Uterus (tissue), 2 donors: Measurements from ENCODE around the gene PSMB7.

Experiments
- POLR2A ChIP-seq, 2 donors: fragments of 450-650 bp; IDR thresholded peaks; one replicate each; pipeline ENCODE4 v1.6.1; 2016; ENCODE audit warnings: antibody characterized with exemption in 2 of 2, mild to moderate bottlenecking in 1 of 2, moderate library complexity in 1 of 2
- TF ChIP-seq, protein P1 (sequence below), 4 experiments: fragments of 200-600 bp in 2 of 4; fragments of 450-650 bp in 2 of 4; sonication (generic) in 2 of 4; IDR thresholded peaks; one replicate each; pipeline ENCODE4 v1.5.1; 2016 to 2019; ENCODE audit warnings: antibody characterized with exemption in 4 of 4, mild to moderate bottlenecking in 2 of 4, moderate library complexity in 1 of 4

DNA sequence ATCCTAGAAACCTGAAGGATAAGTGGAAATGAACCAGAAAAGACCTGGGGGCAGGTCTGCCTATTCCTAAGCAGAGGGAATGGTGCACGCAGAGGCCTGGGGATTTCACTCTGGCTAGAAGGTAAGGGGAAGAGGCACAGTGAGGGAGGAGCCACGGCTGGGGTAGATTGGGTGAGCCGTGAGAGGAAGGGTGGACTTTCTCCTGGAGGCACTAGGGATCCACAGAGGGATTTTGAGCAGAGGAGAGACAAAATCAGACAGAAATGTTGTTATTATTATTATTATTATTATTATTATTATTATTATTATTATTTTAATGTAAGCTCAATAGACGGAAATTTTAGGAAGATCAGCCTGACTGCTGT is 32.0 kb upstream of the PSMB7 start:
- TF ChIP-seq, protein P1, sequence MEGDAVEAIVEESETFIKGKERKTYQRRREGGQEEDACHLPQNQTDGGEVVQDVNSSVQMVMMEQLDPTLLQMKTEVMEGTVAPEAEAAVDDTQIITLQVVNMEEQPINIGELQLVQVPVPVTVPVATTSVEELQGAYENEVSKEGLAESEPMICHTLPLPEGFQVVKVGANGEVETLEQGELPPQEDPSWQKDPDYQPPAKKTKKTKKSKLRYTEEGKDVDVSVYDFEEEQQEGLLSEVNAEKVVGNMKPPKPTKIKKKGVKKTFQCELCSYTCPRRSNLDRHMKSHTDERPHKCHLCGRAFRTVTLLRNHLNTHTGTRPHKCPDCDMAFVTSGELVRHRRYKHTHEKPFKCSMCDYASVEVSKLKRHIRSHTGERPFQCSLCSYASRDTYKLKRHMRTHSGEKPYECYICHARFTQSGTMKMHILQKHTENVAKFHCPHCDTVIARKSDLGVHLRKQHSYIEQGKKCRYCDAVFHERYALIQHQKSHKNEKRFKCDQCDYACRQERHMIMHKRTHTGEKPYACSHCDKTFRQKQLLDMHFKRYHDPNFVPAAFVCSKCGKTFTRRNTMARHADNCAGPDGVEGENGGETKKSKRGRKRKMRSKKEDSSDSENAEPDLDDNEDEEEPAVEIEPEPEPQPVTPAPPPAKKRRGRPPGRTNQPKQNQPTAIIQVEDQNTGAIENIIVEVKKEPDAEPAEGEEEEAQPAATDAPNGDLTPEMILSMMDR (IDR thresholded peaks at IDR 0.05) = no peak
- no peak for TF ChIP-seq POLR2A (IDR thresholded peaks at IDR 0.05)
